Activated CD4-positive, alpha-beta T cell treated with anti-CD3 and anti-CD28 coated beads, Interleukin-2, Interleukin-4, amounts not matched to agents 100 ng/mL and 50 ng/mL, durations not matched to agents 16 hours and 8 hours (primary cell): ENCODE measurements around the gene RIN3.

Experiments used
- DNase-seq: peaks from one replicate; pipeline ENCODE4 v3.0.0-alpha.2; 2020; ENCODE audit warnings: low spot score

Gene RIN3

GRCh38 chr14:92687681-92688433 lies 174.3 kb downstream of the RIN3 start:
- DNase-seq = no peak

DNA sequence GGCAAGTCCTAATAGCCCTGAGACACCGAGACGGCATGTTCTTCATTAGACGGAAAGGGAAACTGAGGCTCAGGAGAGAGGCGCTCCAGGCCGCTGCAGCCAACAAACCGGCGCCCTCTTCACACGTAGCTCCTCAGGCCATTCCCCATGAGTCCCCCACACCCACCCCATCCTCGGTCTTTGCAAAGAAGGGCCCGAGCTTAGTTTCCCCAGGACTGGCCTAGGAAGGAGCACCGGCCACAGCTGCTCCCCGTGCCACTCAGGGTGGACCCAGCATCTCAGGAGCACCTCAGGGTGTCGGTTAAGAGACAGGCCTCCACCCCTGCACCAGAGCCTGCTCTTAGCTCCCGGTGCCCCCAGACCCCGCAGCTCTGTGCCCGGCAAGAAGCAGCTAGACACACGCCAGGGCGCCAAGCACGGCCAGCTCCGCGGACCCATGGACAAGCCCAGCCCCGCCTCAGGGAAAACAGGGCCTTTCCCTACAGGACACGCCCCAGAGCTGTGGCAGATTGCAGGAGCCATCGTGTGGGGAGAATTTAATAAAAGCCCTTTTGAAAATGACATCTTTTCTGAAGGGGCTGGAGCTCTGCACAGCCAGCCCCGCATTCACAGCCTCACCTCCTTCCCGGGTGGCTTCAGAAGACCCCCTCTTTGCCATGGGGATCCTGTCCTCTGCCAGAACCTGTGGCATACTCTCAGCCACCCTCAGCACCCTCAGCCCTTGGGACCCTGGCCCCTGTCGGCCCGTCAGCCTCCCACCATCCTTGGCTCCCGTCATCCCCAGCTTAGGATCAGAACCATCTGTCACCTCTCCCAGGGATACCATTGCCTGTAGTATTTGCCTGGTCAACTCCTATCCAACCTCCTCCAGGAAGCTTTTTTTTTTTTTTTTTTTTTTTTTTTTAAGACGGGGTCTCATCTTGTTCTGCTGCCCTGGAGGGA lies 175.1 kb downstream of the RIN3 start:
- DNase-seq = no peak

- DNase-seq = no peak
Measured at GRCh38 chr14:92690171-92691011, 176.8 kb downstream of the RIN3 start.

GRCh38 chr14:92692822-92693226 lies 179.2 kb downstream of the RIN3 start:
- DNase-seq = no peak

- no peak for DNase-seq
Measured at GRCh38 chr14:92693998-92694795, 180.6 kb downstream of the RIN3 start.

GRCh38 chr14:92694807-92695206 lies 181.2 kb downstream of the RIN3 start:
- no peak for DNase-seq

DNA sequence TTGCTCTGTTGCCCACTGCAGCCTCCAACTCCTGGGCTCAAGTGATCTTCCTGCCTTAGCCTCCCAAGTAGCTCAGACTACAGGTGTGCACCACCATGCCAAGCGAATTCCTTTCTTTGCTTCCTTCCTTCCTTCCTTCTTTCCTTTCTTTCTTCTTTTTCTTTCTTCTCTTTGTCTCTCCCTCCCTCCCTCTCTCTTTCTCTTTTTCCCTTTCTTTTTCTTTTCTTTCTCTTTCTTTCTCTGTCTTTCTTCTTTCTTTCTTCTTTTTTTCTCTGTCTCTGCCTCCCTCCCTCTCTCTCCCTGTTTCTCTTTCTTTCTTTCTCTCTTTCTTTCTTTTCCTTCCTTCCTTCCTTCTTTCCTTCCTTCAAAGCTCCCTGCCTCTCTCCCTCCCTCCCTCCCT lies 182.0 kb downstream of the RIN3 start:
- DNase-seq = no peak

DNA sequence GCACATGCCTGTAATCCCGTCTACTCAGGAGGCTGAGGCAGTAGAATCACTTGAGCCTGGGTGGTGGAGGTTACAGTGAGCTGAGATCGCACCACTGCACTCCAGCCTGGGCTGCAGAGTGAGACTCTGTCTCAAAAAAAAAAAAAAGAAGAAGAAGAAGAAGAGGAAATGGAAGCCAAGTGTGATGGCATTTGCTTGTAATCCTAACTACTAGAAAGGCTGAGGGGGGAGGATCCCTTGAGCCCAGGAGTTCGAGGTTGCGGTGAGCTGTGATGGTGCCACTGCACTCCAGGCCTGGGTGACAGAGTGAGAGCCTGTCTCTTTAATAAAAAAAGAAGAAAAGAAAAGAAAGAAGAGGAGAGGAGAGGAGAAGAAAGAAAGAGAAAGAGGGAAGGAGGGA lies 182.8 kb downstream of the RIN3 start:
- DNase-seq = no peak

GRCh38 chr14:92698393-92698792 lies 184.8 kb downstream of the RIN3 start:
- DNase-seq = no peak

DNA sequence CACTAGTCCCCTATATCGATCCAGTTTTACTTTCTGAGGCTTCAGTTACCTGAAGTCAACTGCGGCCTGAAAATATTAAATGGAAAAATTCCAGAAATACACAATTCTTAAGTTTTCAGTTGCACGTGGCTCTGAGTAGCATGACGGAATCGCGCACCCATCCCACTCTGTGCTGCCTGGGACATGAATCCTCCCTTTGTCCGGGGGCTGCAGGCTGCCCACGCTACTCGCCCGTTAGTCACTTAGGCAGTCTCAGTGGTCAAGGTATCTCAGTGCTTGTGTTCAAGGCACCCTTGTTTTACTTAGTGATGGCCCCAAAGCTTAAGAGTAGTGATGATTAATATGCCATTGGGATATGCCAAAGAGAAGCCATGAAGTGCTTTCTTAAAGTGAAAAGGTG lies 188.2 kb downstream of the RIN3 start:
- no peak for DNase-seq

DNA sequence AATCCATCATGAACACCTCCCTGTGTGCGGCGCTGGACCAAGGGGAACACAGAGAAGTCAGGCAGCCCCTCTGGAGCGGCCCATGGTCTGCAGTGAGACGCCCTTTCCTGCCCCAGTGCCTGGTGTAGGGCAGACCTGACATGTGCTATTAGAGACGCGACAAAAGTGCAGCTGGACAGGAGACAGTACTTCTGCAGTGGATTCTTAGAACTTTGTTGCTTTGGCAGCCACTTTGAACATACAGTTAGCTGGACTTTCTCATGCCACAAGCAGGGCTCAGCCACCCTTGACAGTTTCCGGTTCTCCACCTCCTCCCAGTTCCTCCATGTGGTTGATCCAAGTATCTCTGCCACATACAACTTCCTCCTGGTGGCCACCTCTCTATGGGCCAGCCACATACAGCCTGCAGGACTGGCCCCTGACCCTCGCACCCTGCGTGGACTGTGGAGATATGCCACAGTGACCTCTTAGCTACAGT lies 188.9 kb downstream of the RIN3 start:
- no peak for DNase-seq

DNA sequence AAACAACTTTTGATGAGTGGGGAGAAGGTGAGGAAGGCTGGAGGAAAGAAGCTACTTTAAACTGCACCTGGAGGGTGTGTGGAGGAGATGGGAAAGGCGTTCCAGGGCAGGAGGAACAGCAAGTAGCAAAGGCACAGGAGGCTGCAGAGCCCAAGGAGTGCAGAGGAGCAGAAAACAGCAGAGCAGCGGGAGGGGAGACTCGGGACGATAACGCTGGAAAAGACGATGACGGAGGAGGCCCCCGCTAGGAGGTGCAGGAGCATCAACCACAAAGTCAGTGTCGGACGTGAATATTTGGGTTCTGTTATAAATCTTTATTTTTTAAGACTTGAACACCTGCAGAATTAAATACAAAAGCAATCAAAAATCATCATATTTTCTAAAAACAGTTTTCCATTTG lies 189.9 kb downstream of the RIN3 start:
- no peak for DNase-seq

GRCh38 chr14:92704036-92704804 lies 190.6 kb downstream of the RIN3 start:
- no peak for DNase-seq

DNA sequence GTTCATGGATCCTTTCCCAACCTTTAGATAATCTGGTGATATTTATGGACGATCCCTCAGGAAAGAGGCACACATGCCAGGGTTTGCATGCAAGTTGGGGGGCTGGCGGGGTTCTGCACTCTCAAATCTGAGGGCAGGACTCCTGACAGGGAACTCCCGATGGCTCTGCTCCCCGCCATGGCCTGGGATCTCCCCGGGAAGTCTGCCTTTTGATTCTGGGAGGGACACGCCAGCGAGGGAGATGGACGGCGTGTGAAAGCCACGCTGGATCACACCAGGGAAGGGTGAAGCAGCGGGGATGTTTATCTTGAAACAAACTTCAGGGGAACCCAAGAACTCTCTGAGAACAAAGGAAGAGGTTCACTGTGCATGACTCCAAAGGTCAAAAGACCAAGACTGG lies 191.2 kb downstream of the RIN3 start:
- DNase-seq = no peak

GRCh38 chr14:92706386-92706785 lies 192.8 kb downstream of the RIN3 start:
- DNase-seq = no peak

DNA sequence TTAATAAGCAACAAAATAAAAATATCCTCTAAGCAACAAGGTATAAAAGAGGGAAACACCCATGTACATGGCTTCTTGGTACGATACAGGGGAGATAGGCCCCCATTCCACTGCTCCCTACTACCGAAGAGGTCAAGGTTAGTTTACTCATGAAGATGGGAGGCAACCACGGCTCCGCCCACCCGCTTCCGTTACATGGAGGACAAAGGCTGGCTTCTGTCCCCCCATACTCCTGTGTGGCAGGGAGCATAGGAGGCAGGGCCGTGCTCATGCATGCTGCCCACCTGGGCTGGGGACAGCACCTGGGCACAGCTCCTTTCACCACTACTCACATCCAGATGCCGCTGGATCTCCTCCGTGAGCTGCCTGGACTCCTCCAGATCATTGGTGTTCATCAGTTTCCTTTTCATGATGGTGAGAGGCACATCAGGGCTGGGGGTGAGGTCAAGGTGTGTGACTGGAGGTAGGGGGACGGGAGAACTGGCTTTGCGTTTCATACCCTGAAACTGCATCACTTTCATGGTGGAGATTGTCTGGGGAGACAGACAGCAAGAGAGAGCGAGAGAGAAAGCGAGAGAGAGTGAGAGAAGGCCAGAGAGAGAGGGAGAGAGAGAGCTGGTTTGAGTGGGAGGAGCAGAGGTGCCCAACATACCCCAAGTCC lies 195.9 kb downstream of the RIN3 start:
- no peak for DNase-seq

GRCh38 chr14:92710001-92710341 lies 196.4 kb downstream of the RIN3 start:
- DNase-seq = no peak

- DNase-seq = no peak
Measured at GRCh38 chr14:92711976-92712653, 198.5 kb downstream of the RIN3 start.

DNA sequence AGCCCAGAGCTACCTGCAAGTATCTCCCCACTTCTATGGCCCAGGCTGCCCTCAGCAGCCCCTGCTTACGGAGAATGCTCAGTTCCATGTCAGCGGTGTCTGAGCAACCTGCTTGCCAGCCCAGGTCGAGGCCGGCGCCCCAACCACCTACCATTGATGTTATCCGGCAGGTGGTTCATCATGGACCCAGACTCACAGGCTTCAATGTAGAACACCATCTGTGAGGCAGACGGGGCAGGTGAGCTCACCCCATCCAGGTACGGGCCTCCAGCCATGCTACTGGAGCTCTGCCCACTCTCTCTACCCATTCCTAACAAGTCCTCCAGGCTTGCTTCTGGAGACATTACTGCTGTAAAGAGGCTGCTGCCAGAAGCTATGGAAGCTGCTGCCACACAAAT lies 199.1 kb downstream of the RIN3 start:
- no peak for DNase-seq
